GM12801 (cell line): ENCODE results near the gene TNIP3.

Source experiments
- CTCF ChIP-seq: IDR thresholded peaks from one replicate; pipeline ENCODE4 v1.5.1; 2011; ENCODE audit warnings: control low read depth; ENCODE audit not compliant: insufficient read length; ENCODE audit errors: extremely low read depth

Gene TNIP3

DNA sequence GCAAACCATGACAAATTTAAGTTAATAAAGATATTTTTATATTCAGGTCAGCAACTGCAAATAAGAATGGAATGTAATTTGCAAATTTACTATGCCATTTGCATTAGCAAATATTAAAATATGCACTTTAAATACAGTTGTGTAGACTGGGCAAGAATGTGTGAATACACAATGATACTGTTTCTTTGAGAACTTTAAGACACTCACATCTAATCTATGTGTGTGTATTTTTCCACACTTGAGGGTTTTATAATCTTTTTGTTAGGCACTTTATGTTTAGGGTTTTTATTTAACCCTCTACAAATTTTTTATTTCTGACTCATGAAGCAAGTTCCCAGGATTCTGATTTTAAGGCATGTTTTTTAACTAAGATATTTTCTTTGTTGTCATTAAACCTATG, 67.9 kb downstream of the TNIP3 start:
- TF ChIP-seq CTCF: no peak

GRCh38 chr4:121094297-121094966, 69.7 kb downstream of the TNIP3 start:
- TF ChIP-seq CTCF: no peak

GRCh38 chr4:121093261-121093660, 70.9 kb downstream of the TNIP3 start:
- TF ChIP-seq CTCF: no peak

DNA sequence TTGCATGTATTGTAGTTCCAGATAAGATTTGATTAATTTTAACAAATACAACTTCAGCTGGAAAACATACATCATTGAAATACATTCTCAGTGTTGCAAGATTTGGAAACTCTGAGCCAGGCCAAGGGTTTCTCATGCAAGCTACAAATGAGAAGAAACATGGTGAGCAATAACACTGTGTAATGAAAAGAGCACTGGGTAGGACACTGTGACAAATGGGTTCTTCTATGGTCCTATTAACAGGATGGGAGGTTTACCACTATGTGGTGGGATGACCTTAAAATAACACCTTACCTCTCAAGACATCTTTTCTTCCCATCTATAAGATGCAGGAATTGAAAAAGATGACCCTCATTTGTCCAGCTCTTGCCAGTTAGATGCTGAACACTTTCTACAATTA, 72.2 kb downstream of the TNIP3 start:
- no peak for TF ChIP-seq CTCF

DNA sequence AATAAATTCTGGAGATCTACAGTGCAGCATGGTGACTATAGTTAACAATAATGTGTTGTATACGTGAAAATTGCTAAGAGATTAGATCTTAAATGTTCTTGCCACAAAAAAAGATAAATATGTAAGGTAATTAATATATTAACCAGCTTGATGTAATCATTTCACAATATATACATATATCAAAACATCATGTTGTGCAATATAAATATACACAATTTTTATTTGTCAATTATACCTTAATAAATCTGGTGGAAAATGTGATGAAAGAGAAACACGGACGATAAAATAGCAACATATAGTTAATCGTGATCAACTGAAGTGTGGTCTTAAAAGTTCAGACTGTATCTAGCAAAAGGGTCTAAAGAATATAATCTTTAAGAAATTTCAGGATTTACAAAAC, 75.3 kb downstream of the TNIP3 start:
- no peak for TF ChIP-seq CTCF
